Ishikawa (cell line): ENCODE data around the gene POT1.

Source experiments
- RAD21 ChIP-seq: IDR thresholded peaks from 2 replicates; pipeline ENCODE4 v1.6.1; 2012; ENCODE audit warnings: low read depth
- TCF12 ChIP-seq: IDR thresholded peaks from 2 replicates; pipeline ENCODE4 v1.6.1; 2012; ENCODE audit warnings: low read depth
- TF ChIP-seq, protein P1 (sequence below): IDR thresholded peaks from 2 replicates; pipeline ENCODE4 v1.6.1; 2012

DNA sequence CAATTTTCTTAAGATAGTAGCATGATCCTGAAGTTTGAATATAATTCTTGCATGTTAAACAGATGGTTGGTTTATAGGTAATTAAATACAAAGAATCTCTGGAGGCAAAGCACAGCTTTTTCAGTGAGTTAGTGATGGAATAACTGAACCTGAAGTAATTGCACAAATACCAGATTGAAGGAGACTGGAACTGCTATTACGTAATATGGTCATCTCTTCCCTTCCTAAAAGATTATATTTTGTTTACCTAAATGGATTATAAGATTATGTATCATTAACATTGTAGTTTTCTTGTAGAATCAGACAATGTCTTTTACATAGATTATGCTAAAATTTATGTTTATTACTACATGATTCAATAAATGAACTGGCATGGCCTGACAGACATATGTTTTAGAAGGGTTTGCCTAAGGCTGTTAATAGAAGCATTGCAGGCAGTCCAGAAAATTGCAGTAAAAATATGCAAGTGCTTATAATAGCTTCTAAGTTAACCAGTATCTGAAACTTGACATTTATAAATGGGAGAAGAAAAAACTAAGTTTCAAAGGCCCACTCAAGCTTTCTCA, 128.2 kb downstream of the POT1 start:
- TF ChIP-seq TCF12: no peak
- TF ChIP-seq, protein P1, sequence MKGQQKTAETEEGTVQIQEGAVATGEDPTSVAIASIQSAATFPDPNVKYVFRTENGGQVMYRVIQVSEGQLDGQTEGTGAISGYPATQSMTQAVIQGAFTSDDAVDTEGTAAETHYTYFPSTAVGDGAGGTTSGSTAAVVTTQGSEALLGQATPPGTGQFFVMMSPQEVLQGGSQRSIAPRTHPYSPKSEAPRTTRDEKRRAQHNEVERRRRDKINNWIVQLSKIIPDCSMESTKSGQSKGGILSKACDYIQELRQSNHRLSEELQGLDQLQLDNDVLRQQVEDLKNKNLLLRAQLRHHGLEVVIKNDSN: no peak
- TF ChIP-seq RAD21: no peak
